HepG2 (cell line): ENCODE measurements around the gene ATG4D. TPM values are rescaled to one million over a fixed set of nuclear protein-coding genes. Genes with fewer than 3 reads are reported as not detected.

Source experiments
- FOXO4 ChIP-seq: sonication (generic); formaldehyde crosslinking; conservative IDR thresholded peaks from 2 replicates; pipeline ENCODE4 v1.8.1; 2023; ENCODE audit warnings: missing genetic modification reagents
- GLI4 ChIP-seq: sonication (generic); formaldehyde crosslinking; IDR thresholded peaks from 2 replicates; pipeline ENCODE4 v1.5.1; 2020; ENCODE audit warnings: missing genetic modification reagents, mild to moderate bottlenecking, moderate library complexity, borderline replicate concordance
- KMT2A ChIP-seq: sonication (generic); formaldehyde crosslinking; IDR thresholded peaks from 2 replicates; pipeline ENCODE4 v1.4.0; 2020; ENCODE audit warnings: missing genetic modification reagents
- NCOA2 ChIP-seq: sonication (generic); formaldehyde crosslinking; IDR thresholded peaks from 2 replicates; pipeline ENCODE4 v1.8.0; 2022; ENCODE audit warnings: inconsistent platforms
- PRPF4 ChIP-seq: fragments of 200-400 bp; formaldehyde crosslinking; IDR thresholded peaks from 2 replicates; pipeline ENCODE4 v1.6.1; 2016; ENCODE audit warnings: low read length, low read depth; ENCODE audit not compliant: poor library complexity, severe bottlenecking
- REPIN1 ChIP-seq: sonication (generic); formaldehyde crosslinking; IDR thresholded peaks from 2 replicates; pipeline ENCODE4 v1.8.0; 2022; ENCODE audit warnings: missing genetic modification reagents, low read depth, mild to moderate bottlenecking, borderline replicate concordance
- SMAD3 ChIP-seq: sonication (generic); formaldehyde crosslinking; IDR thresholded peaks from 2 replicates; pipeline ENCODE4 v1.4.0; 2020; ENCODE audit warnings: missing genetic modification reagents
- TMF1 ChIP-seq: sonication (generic); formaldehyde crosslinking; IDR thresholded peaks from 2 replicates; pipeline ENCODE4 v1.8.1; 2022; ENCODE audit warnings: low read depth, missing genetic modification reagents
- ZBTB4 ChIP-seq: sonication (generic); formaldehyde crosslinking; IDR thresholded peaks from 2 replicates; pipeline ENCODE4 v1.4.0; 2020; ENCODE audit warnings: missing genetic modification reagents, mild to moderate bottlenecking, borderline replicate concordance
- ZFYVE20 ChIP-seq: sonication (generic); formaldehyde crosslinking; IDR thresholded peaks from 2 replicates; pipeline ENCODE4 v1.8.0; 2023; ENCODE audit warnings: low read depth, mild to moderate bottlenecking, moderate library complexity, missing genetic modification reagents, borderline replicate concordance
- ZNF232 ChIP-seq: sonication (generic); formaldehyde crosslinking; IDR thresholded peaks from 2 replicates; pipeline ENCODE4 v1.4.0; 2020; ENCODE audit warnings: missing genetic modification reagents, borderline replicate concordance
- ZNF484 ChIP-seq: sonication (generic); formaldehyde crosslinking; IDR thresholded peaks from 2 replicates; pipeline ENCODE4 v1.5.1; 2020; ENCODE audit warnings: mild to moderate bottlenecking, low read depth, missing genetic modification reagents, borderline replicate concordance
- ZNF549 ChIP-seq: sonication (generic); formaldehyde crosslinking; IDR thresholded peaks from 2 replicates; pipeline ENCODE4 v1.5.0; 2020; ENCODE audit warnings: missing genetic modification reagents
- ZSCAN22 ChIP-seq: sonication (generic); formaldehyde crosslinking; IDR thresholded peaks from 2 replicates; pipeline ENCODE4 v1.4.0; 2020; ENCODE audit warnings: mild to moderate bottlenecking, missing genetic modification reagents
- ZSCAN9 ChIP-seq: IDR thresholded peaks from 2 replicates; pipeline ENCODE4 v1.6.1; 2016; ENCODE audit warnings: borderline replicate concordance
- polyA plus RNA-seq, 8 experiments: library from polyadenylated mRNA; depleted of rRNA in 3 of 8; stranded (reverse) in 7 of 8; unstranded in 1 of 8; fragments of >200 nt; fragmentation: Illumina TruSeq in 4 of 8; extraction: Trizol in 4 of 8; gene quantifications; 2 replicates each; pipeline versions ENCODE4 v1.2.1 to v1.2.3, GENCODE V29; 2011 to 2016; ENCODE audit warnings: low read depth in 4 of 8, missing spikeins in 1 of 8, mixed read lengths in 1 of 8; ENCODE audit not compliant: insufficient read depth in 1 of 8
- total RNA-seq, 5 experiments: library from RNA; depleted of rRNA; stranded (reverse); fragments of >200 nt; fragmentation: Illumina TruSeq; extraction: Trizol; gene quantifications; 2 replicates each; pipeline ENCODE4 v1.2.3, GENCODE V29; 2016; ENCODE audit warnings: low read depth in 1 of 5

ATG4D gene
- total and polyA plus RNA-seq, 2 of the 13 experiments (the other 11 are each of a cell fraction or from before 2014, with no cell fraction given): 17.8 to 19.0 TPM

- TF ChIP-seq ZBTB4 (CRISPR knock-in tag) (peak; percentile 68; the same call in 1 of the 2 replicates), SMAD3 (CRISPR knock-in tag) (peak; percentile 36; the same call in 1 of the 2 replicates), FOXO4 (CRISPR knock-in tag) (no peak), NCOA2 (no peak), TMF1 (CRISPR knock-in tag) (no peak), ZSCAN22 (no peak), ZNF549 (CRISPR knock-in tag) (no peak), ZNF232 (CRISPR knock-in tag) (no peak), ZSCAN9 (CRISPR knock-in tag) (0 out of 2 replicates have a peak, but pooled peaks have one; percentile 28), PRPF4 (no peak), GLI4 (CRISPR knock-in tag) (no peak), ZFYVE20 (CRISPR knock-in tag) (no peak), KMT2A (CRISPR knock-in tag) (0 out of 2 replicates have a peak, but pooled peaks have one; percentile 37), ZNF484 (CRISPR knock-in tag) (no peak), REPIN1 (CRISPR knock-in tag) (peak; percentile 74; the same call in 1 of the 2 replicates)
Measured at GRCh38 chr19:10580979-10581631, 37.4 kb downstream of the ATG4D start (continued).
